HG03565 (cell line): Measurements from ENCODE around the gene RFC2.
"Not testable (repeated sequence)": the region's sequence is repeated elsewhere in the genome, so short reads cannot be mapped to it uniquely, and the experiment has no call there.

Experiments used
- ATAC-seq: cut with Tn5 transposase; IDR thresholded peaks from one replicate; pipeline ENCODE4 v1.9.1; 2021; ENCODE audit warnings: mild to moderate bottlenecking, moderate library complexity; ENCODE audit not compliant: unreplicated experiment

The RFC2 gene

GRCh38 chr7:74220229-74220628 is 34.0 kb downstream of the RFC2 start:
- no peak for ATAC-seq

GRCh38 chr7:74219416-74219815 is 34.8 kb downstream of the RFC2 start:
- ATAC-seq = no peak

- ATAC-seq = no peak
Measured at GRCh38 chr7:74218343-74218698, 35.9 kb downstream of the RFC2 start.

GRCh38 chr7:74217455-74218342 is 36.5 kb downstream of the RFC2 start:
- peak; percentile 44 for ATAC-seq

GRCh38 chr7:74216361-74216761 is 37.8 kb downstream of the RFC2 start:
- no peak for ATAC-seq

GRCh38 chr7:74215921-74216320 is 38.3 kb downstream of the RFC2 start:
- ATAC-seq = no peak

GRCh38 chr7:74214816-74215630 is 39.2 kb downstream of the RFC2 start:
- ATAC-seq = no peak

GRCh38 chr7:74212661-74213060 is 41.5 kb downstream of the RFC2 start:
- no peak for ATAC-seq

- ATAC-seq = not testable (repeated sequence)
Measured at GRCh38 chr7:74208241-74208640, 46.0 kb downstream of the RFC2 start.

GRCh38 chr7:74207586-74207985 is 46.6 kb downstream of the RFC2 start:
- ATAC-seq = no peak

- no peak for ATAC-seq
Measured at GRCh38 chr7:74206589-74207120, 47.5 kb downstream of the RFC2 start.

GRCh38 chr7:74206052-74206451 is 48.1 kb downstream of the RFC2 start:
- not testable (repeated sequence) for ATAC-seq

- ATAC-seq = no peak
Measured at GRCh38 chr7:74203956-74204618, 50.1 kb downstream of the RFC2 start.

GRCh38 chr7:74202841-74203556 is 51.2 kb downstream of the RFC2 start:
- no peak for ATAC-seq

- ATAC-seq = no peak
Measured at GRCh38 chr7:74199551-74200355, 54.4 kb downstream of the RFC2 start.

GRCh38 chr7:74197449-74198124 is 56.6 kb downstream of the RFC2 start:
- no peak for ATAC-seq

GRCh38 chr7:74195968-74196654 is 58.1 kb downstream of the RFC2 start:
- not testable (repeated sequence) for ATAC-seq

GRCh38 chr7:74195139-74195860 is 58.9 kb downstream of the RFC2 start:
- ATAC-seq = not testable (repeated sequence)
